BLaER1 (cell line): Measurements from ENCODE around the gene UGCG.
"Not testable (repeated sequence)": the region's sequence is repeated elsewhere in the genome, so short reads cannot be mapped to it uniquely, and the experiment has no call there.

ENCODE experiments used
- H3K27ac ChIP-seq: shearing (Covaris generic); formaldehyde crosslinking; 2 replicates; pipeline ENCODE4 v1.8.1; 2022
- H3K27me3 ChIP-seq: shearing (Covaris generic); formaldehyde crosslinking; 2 replicates; pipeline ENCODE4 v1.8.1; 2022
- H3K36me3 ChIP-seq: shearing (Covaris generic); formaldehyde crosslinking; 2 replicates; pipeline ENCODE4 v1.8.1; 2022
- H3K4me1 ChIP-seq: shearing (Covaris generic); formaldehyde crosslinking; 2 replicates; pipeline ENCODE4 v1.8.1; 2022
- H3K4me2 ChIP-seq: shearing (Covaris generic); formaldehyde crosslinking; 2 replicates; pipeline ENCODE4 v1.8.1; 2022
- H3K4me3 ChIP-seq: shearing (Covaris generic); formaldehyde crosslinking; 2 replicates; pipeline ENCODE4 v1.8.1; 2022
- H3K9ac ChIP-seq: shearing (Covaris generic); formaldehyde crosslinking; 2 replicates; pipeline ENCODE4 v1.8.1; 2022
- H3K9me3 ChIP-seq: shearing (Covaris generic); formaldehyde crosslinking; 2 replicates; pipeline ENCODE4 v1.8.1; 2022
- H4K20me1 ChIP-seq: shearing (Covaris generic); formaldehyde crosslinking; 2 replicates; pipeline ENCODE4 v1.8.1; 2022
- Cebpa-rat ChIP-seq: shearing (Covaris generic); IDR thresholded peaks from 2 replicates; pipeline ENCODE4 v1.8.1; 2022

UGCG gene

DNA sequence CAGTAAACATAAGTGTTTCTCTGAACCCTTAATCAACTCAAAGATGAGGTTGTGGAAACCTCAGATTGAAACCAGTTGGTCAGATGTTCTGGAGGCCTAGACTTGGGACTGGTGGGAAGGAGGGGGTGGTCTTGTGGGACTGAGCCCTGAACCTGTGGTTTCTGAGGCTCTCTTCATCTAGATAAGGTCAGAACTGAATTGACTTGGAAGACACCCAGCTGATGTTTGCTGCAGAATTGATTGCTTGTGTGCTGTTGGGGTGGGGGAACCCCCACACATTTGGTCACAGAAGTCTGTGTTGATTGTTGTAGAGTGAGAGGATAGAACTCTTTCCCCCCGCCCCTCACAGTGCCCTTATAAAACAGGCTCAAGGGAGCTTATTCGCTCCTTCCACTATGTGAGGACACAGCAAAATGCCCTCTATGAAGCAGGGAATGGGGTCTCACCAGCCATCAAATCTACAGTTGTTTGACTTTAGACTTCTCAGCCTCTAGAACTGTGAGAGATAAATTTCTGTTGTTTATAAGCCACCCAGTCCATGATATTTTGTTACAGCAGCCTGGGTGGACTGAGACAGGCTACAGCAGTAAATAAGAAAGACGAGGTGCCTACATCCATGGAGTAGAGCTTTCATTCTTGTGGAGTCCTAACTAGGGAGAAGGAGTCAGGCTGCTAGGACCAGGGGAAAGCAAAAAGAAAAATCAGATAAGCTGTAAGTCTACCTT is 25.7 kb upstream of the UGCG start:
- no peak overlapping the region for H3K4me3 ChIP-seq
- H3K4me1 ChIP-seq = peaks cover 8% of the 10 kb centered on the region; the same call in 1 of the 2 replicates
- no peaks in the 10 kb centered on the region for H3K27me3 ChIP-seq
- H4K20me1 ChIP-seq = no peaks in the 10 kb centered on the region
- H3K36me3 ChIP-seq = no peaks in the 10 kb centered on the region
- H3K9me3 ChIP-seq = peaks cover 5% of the 10 kb centered on the region; the same call in 1 of the 2 replicates
- no peak overlapping the region for H3K9ac ChIP-seq
- peak overlapping the region; percentile 20 for H3K4me2 ChIP-seq
- no peak for TF ChIP-seq Cebpa-rat
- H3K27ac ChIP-seq = no peak overlapping the region

DNA sequence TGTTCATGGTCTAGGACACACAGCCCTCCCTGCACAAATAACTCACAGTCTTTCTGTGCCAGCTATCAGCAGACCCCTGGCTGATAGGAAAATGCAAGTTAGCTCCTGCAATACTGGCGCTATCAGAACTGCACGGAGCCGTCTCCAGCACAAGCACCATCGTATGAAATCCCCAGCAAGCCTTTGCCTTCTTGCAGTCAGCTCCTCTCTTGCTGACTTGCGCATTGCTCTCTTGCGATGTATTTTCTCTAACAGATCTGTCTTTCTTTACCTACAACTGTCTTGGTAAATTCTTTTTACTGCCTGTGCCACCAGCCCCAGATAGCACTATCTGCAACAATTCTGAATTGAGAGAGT is 25.1 kb upstream of the UGCG start:
- H3K9ac ChIP-seq = no peak overlapping the region

DNA sequence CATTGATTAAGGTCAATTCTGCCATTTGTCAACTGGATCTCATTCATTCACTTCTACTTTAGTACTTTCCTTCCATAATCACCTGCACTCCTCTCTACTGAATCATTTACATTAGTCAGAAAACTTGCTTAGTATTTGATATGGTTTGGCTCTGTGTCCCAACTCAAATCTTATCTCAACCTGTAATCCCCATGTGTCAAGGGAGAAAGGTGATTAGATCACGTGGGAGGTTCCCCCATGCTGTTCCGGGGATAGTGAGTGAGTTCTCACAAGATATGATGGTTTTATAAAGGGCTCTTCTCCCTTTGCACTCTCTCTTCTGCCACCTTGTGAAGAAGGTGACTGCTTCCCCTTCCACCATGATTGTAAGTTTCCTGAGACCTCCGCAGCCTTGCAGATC is 23.7 kb upstream of the UGCG start:
- H3K4me1 ChIP-seq = peaks cover 8% of the 10 kb centered on the region; the same call in 1 of the 2 replicates
- H3K27ac ChIP-seq = no peak overlapping the region
- no peaks in the 10 kb centered on the region for H3K36me3 ChIP-seq
- peaks cover 5% of the 10 kb centered on the region; the same call in 1 of the 2 replicates for H3K9me3 ChIP-seq
- H3K9ac ChIP-seq = no peak overlapping the region
- H4K20me1 ChIP-seq = no peaks in the 10 kb centered on the region
- no peak overlapping the region for H3K4me2 ChIP-seq
- no peak for TF ChIP-seq Cebpa-rat
- no peaks in the 10 kb centered on the region for H3K27me3 ChIP-seq
- no peak overlapping the region for H3K4me3 ChIP-seq

More for the DNA sequence above, 25.1 kb upstream of the UGCG start:
- Histone ChIP-seq H3K4me1 (peaks cover 8% of the 10 kb centered on the region; the same call in 1 of the 2 replicates), H3K4me2 (no peak overlapping the region), H3K27me3 (no peaks in the 10 kb centered on the region), H3K4me3 (no peak overlapping the region), H3K9me3 (peaks cover 5% of the 10 kb centered on the region; the same call in 1 of the 2 replicates), H3K27ac (no peak overlapping the region), H4K20me1 (no peaks in the 10 kb centered on the region), H3K36me3 (no peaks in the 10 kb centered on the region)
- no peak for TF ChIP-seq Cebpa-rat

DNA sequence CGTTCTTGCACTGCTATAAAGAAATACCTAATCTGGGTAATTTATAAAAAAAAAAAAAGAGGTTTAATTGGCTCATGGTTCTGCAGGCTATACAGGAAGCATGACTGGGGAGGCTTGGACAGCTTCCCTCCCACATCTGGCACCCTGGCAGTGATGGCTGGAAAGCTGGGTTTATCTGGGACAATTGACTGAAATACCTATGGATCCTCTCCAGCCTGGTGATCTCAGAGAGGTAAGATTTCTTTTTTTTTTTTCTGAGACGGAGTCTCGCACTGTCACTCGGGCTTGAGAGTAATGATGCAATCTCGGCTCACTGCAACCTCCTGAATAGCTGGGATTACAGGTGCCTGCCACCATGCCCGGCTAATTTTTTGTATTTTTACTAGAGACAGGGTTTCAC is 22.7 kb upstream of the UGCG start:
- no peak for TF ChIP-seq Cebpa-rat
- no peak overlapping the region for H3K4me3 ChIP-seq
- H4K20me1 ChIP-seq = no peaks in the 10 kb centered on the region
- no peak overlapping the region for H3K4me2 ChIP-seq
- H3K27ac ChIP-seq = no peak overlapping the region
- no peaks in the 10 kb centered on the region for H3K9me3 ChIP-seq
- no peaks in the 10 kb centered on the region for H3K27me3 ChIP-seq
- no peak overlapping the region for H3K9ac ChIP-seq
- H3K36me3 ChIP-seq = no peaks in the 10 kb centered on the region
- peaks cover 8% of the 10 kb centered on the region; the same call in 1 of the 2 replicates for H3K4me1 ChIP-seq

DNA sequence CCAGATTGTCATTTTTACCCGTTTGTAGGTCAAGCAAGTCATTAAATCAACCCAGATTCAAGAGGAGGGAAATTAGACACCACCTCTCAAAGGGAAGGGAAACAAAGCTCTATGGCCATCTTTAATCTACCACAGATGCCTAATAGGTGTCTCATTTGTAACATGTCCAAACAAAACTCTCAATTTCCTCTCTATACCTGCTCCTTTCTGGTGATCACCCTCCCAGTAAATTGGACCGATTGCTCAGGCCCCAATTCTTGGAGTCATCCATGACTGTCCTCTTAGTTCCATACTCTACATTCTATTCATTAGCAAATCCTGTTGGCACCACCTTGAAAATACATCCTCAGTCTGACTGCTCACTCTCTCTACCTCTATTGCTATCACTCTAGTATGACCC is 22.1 kb upstream of the UGCG start:
- Histone ChIP-seq H3K4me1 (peaks cover 8% of the 10 kb centered on the region; the same call in 1 of the 2 replicates), H3K9ac (no peak overlapping the region), H3K27ac (no peak overlapping the region), H3K9me3 (no peaks in the 10 kb centered on the region), H3K4me3 (no peak overlapping the region), H3K36me3 (no peaks in the 10 kb centered on the region), H4K20me1 (no peaks in the 10 kb centered on the region), H3K4me2 (no peak overlapping the region), H3K27me3 (no peaks in the 10 kb centered on the region)
- TF ChIP-seq Cebpa-rat = no peak

DNA sequence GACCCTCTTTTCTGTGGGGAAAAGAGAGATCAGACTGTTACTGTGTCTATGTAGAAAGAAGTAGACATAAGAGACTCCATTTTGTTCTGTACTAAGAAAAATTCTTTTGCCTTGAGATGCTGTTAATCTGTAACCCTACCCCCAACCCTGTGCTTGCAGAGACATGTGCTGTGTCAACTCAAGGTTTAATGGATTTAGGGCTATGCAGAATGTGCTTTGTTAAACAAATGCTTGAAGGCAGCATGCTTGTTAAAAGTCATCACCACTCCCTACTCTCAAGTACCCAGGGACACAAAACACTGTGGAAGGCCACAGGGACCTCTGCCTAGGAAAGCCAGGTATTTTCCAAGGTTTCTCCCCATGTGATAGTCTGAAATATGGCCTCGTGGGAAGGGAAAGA is 21.3 kb upstream of the UGCG start:
- not testable (repeated sequence) for H4K20me1 ChIP-seq, H3K27me3 ChIP-seq, H3K9ac ChIP-seq, H3K4me3 ChIP-seq, H3K9me3 ChIP-seq, H3K27ac ChIP-seq, H3K4me2 ChIP-seq, H3K36me3 ChIP-seq, H3K4me1 ChIP-seq

DNA sequence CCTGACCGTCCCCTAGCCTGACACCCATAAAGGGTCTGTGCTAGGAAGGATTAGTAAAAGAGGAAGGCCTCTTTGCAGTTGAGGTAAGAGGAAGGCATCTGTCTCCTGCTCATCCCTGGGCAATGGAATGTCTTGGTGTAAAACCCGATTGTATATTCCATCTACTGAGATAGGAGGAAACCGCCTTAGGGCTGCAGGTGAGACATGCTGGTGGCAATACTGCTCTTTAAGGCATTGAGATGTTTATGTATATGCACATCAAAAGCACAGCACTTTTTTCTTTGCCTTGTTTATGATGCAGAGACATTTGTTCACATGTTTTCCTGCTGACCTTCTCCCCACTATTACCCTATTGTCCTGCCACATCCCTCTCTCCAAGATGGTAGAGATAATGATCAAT is 20.9 kb upstream of the UGCG start:
- H3K9me3 ChIP-seq, H3K27me3 ChIP-seq, H3K4me2 ChIP-seq, H4K20me1 ChIP-seq, H3K27ac ChIP-seq, H3K4me3 ChIP-seq, H3K9ac ChIP-seq, H3K4me1 ChIP-seq, H3K36me3 ChIP-seq: not testable (repeated sequence)

DNA sequence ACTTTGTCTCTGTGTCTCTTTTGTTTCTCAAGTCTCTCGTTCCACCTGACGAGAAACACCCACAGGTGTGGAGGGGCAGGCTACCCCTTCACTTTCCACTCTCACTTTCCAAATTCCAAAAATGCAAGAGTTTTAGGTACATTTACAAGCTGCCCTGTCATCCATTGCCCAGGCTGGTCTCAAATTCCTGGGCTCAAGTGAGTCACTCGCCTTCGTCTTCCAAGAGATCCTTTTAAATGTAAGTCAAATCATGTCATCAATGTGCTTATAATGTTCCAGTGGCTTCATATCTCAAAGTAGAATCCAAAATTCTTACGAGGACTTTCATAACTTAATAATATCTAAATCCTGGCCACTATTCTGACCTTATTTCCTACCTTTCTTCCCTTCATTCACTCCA is 20.4 kb upstream of the UGCG start:
- Histone ChIP-seq H3K27me3 (no peaks in the 10 kb centered on the region), H3K36me3 (no peaks in the 10 kb centered on the region), H3K27ac (no peak overlapping the region), H4K20me1 (no peaks in the 10 kb centered on the region), H3K4me3 (no peak overlapping the region), H3K9me3 (no peaks in the 10 kb centered on the region), H3K4me2 (no peak overlapping the region), H3K4me1 (no peaks in the 10 kb centered on the region), H3K9ac (no peak overlapping the region)
- no peak for TF ChIP-seq Cebpa-rat

DNA sequence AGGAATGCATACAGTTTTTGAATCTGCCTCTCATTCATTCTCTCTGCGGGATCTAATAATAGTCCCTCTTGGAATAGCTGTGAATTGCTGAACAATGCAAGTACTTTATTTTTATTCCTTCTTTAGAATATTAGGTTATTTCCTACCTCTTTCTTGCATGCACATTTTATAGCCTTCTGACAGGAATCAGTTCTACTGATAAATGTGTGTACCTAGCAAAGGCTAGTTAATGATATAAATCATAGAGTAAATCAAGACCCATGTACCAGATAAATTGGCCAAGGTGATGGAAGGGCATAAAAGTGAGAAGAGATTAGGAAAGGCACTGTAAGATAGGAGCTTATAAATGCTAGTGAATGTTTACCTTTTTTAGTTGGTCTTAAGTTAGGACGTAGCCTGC is 19.2 kb upstream of the UGCG start:
- Histone ChIP-seq H3K4me1 (no peaks in the 10 kb centered on the region), H3K4me3 (no peak overlapping the region), H3K9ac (no peak overlapping the region), H4K20me1 (no peaks in the 10 kb centered on the region), H3K9me3 (no peaks in the 10 kb centered on the region), H3K4me2 (no peak overlapping the region), H3K27ac (no peak overlapping the region), H3K36me3 (no peaks in the 10 kb centered on the region), H3K27me3 (no peaks in the 10 kb centered on the region)
- TF ChIP-seq Cebpa-rat = no peak

DNA sequence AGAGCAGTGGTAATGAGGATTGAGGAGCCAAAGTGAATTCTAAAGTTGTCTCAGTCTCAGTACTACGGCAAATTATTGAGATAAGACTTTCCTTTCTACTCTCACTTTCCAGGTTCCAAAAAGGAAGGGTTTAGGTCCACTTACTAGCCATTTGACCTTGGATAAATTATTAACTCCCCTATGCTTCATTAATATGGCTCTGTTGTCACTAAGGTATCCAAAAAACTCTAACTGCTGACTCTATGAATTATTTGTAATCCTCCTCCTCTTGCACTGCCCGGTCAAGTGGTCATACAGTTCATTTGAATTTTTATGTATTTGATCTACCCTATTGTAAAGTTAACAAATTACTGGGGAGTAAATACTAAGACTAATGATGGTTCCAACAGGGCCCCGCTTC is 17.7 kb upstream of the UGCG start:
- H3K4me1 ChIP-seq = no peaks in the 10 kb centered on the region
- H3K9me3 ChIP-seq = no peaks in the 10 kb centered on the region
- no peaks in the 10 kb centered on the region for H3K27me3 ChIP-seq
- H3K4me2 ChIP-seq = no peak overlapping the region
- no peaks in the 10 kb centered on the region for H3K36me3 ChIP-seq
- H4K20me1 ChIP-seq = no peaks in the 10 kb centered on the region
- H3K27ac ChIP-seq = no peak overlapping the region
- no peak for TF ChIP-seq Cebpa-rat
- no peak overlapping the region for H3K9ac ChIP-seq
- no peak overlapping the region for H3K4me3 ChIP-seq
